ENCODE data around the gene RPS6KA5.

GRCh38 chr14:90965765-90966164 is 94.7 kb downstream of the RPS6KA5 start:
- TF ChIP-seq CTCF (IDR thresholded peaks at IDR 0.05; ENCODE audit: low read depth, low read length, poor library complexity, severe bottlenecking) (no peak), EZH2phosphoT487 (IDR thresholded peaks at IDR 0.05; ENCODE audit: borderline replicate concordance, low read length) (no peak)

Data from DOHH2 (cell line).